Neuronal stem cell (in vitro differentiated cells): Measurements from ENCODE around the gene NFKBIZ. TPM values are rescaled to one million over a fixed set of nuclear protein-coding genes. Genes with fewer than 3 reads are reported as not detected.

Experiments
- DNase-seq: peaks from one replicate; pipeline ENCODE4 v3.0.0-alpha.2; 2013; ENCODE audit warnings: low spot score
- H2AFZ ChIP-seq: one replicate; pipeline ENCODE4 v1.6.1; 2013; ENCODE audit warnings: mild to moderate bottlenecking, low read length, inconsistent platforms
- H2AK5ac ChIP-seq: 2 replicates; pipeline ENCODE4 v1.6.1; 2013; ENCODE audit warnings: low read depth, mild to moderate bottlenecking, inconsistent platforms, low read length, moderate library complexity, mixed read lengths
- H2BK120ac ChIP-seq: 2 replicates; pipeline ENCODE4 v1.6.1; 2013; ENCODE audit warnings: low read depth, mild to moderate bottlenecking, inconsistent platforms, low read length, moderate library complexity, mixed read lengths
- H2BK12ac ChIP-seq: one replicate; pipeline ENCODE4 v1.6.1; 2013; ENCODE audit warnings: low read length, inconsistent platforms
- H2BK15ac ChIP-seq: 2 replicates; pipeline ENCODE4 v1.6.1; 2013; ENCODE audit warnings: mild to moderate bottlenecking, low read length, inconsistent platforms, mixed read lengths
- H2BK5ac ChIP-seq: one replicate; pipeline ENCODE4 v1.6.1; 2013; ENCODE audit warnings: inconsistent platforms, mild to moderate bottlenecking, low read length, moderate library complexity
- H3K14ac ChIP-seq: one replicate; pipeline ENCODE4 v1.6.1; 2013; ENCODE audit warnings: low read length, inconsistent platforms
- H3K18ac ChIP-seq: 2 replicates; pipeline ENCODE4 v1.6.1; 2013; ENCODE audit warnings: low read length, inconsistent platforms
- H3K23ac ChIP-seq: 2 replicates; pipeline ENCODE4 v1.6.1; 2013; ENCODE audit warnings: low read depth, mild to moderate bottlenecking, mixed read lengths, low read length, inconsistent platforms; ENCODE audit not compliant: poor library complexity
- H3K27ac ChIP-seq: replicated peaks from 3 replicates; pipeline ENCODE4 v1.5.1; 2013; ENCODE audit warnings: low read length, inconsistent platforms
- H3K27me3 ChIP-seq, 3 experiments: 2 replicates each; pipeline ENCODE4 v1.6.1; 2013; ENCODE audit warnings: low read length in 3 of 3, mild to moderate bottlenecking in 2 of 3, inconsistent platforms in 1 of 3, low read depth in 1 of 3, mixed read lengths in 1 of 3, moderate library complexity in 1 of 3; ENCODE audit not compliant: control insufficient read depth in 3 of 3, insufficient read depth in 3 of 3
- H3K36me3 ChIP-seq, 2 donors: replicated peaks in 1 of 2; 2 replicates each; pipeline ENCODE4 v1.6.1; 2013; ENCODE audit warnings: low read length in 2 of 2; ENCODE audit not compliant: control insufficient read depth in 2 of 2, insufficient read depth in 2 of 2
- H3K4ac ChIP-seq: 2 replicates; pipeline ENCODE4 v1.6.1; 2013; ENCODE audit warnings: inconsistent platforms, mild to moderate bottlenecking, low read length, moderate library complexity
- H3K4me1 ChIP-seq, 2 donors: 1 replicate in 1 of 2; 2 replicates in 1 of 2; pipeline ENCODE4 v1.6.1; 2013; ENCODE audit warnings: low read length in 2 of 2, low read depth in 1 of 2; ENCODE audit not compliant: control insufficient read depth in 2 of 2, insufficient read depth in 1 of 2
- H3K4me2 ChIP-seq: one replicate; pipeline ENCODE4 v1.6.1; 2013; ENCODE audit warnings: mild to moderate bottlenecking, low read length, inconsistent platforms; ENCODE audit not compliant: insufficient read depth, poor library complexity, severe bottlenecking
- H3K4me3 ChIP-seq, 2 donors: 2 replicates each; pipeline ENCODE4 v1.5.1; 2013; ENCODE audit warnings: low read length in 2 of 2, mild to moderate bottlenecking in 2 of 2, inconsistent platforms in 1 of 2, moderate library complexity in 1 of 2
- H3K79me1 ChIP-seq: one replicate; pipeline ENCODE4 v1.6.1; 2013; ENCODE audit warnings: low read depth, mild to moderate bottlenecking, inconsistent platforms, low read length, moderate library complexity
- H3K9ac ChIP-seq: one replicate; pipeline ENCODE4 v1.6.1; 2013; ENCODE audit warnings: mild to moderate bottlenecking, low read depth, low read length, inconsistent platforms; ENCODE audit not compliant: poor library complexity
- H3K9me3 ChIP-seq, 2 donors: replicated peaks in 1 of 2; 2 replicates each; pipeline versions ENCODE3 to v1.6.1; 2013; ENCODE audit warnings: low read length in 2 of 2, mild to moderate bottlenecking in 2 of 2, inconsistent platforms in 1 of 2, low read depth in 1 of 2, mixed read lengths in 1 of 2, moderate library complexity in 1 of 2; ENCODE audit not compliant: control insufficient read depth in 2 of 2, insufficient read depth in 1 of 2
- H4K8ac ChIP-seq: one replicate; pipeline ENCODE4 v1.6.1; 2013; ENCODE audit warnings: low read depth, mild to moderate bottlenecking, inconsistent platforms, low read length, moderate library complexity
- H4K91ac ChIP-seq: one replicate; pipeline ENCODE4 v1.6.1; 2013; ENCODE audit warnings: low read length, low read depth, mild to moderate bottlenecking, inconsistent platforms; ENCODE audit not compliant: poor library complexity
- WGBS, 2 donors: extraction: QIAGEN DNeasy Blood & Tissue Kit; methylation state at CpG; one replicate each; pipeline ENCODE4 v1.1.7; 2013; ENCODE audit warnings: missing lambda C conversion rate in 2 of 2, mixed read lengths in 1 of 2; ENCODE audit not compliant: insufficient read length in 2 of 2, insufficient replicate concordance in 1 of 2; ENCODE audit errors: extremely low coverage in 2 of 2; 5-methylcytosine and 5-hydroxymethylcytosine counted together
- polyA plus RNA-seq, 2 experiments: library from polyadenylated mRNA; stranded (reverse); fragments of 200-250 nt; gene quantifications; one replicate each; pipeline ENCODE4 v1.2.3, GENCODE V29; 2013

The NFKBIZ gene
- 5.5 TPM for polyA plus RNA-seq (2013, experiment 1 of 2)
- polyA plus RNA-seq (2013, experiment 2 of 2) = 6.6 TPM

GRCh38 chr3:101848754-101849713 is at the start of gene NFKBIZ:
TSS of gene NFKBIZ (plus strand) at chr3:101849514. CDS start at chr3:101849629, 115 bp downstream.
- peak within 1 kb of the TSS; percentile 41 for H2BK12ac ChIP-seq
- H3K9ac ChIP-seq = peak within 1 kb of the TSS; percentile 93
- H3K4ac ChIP-seq = peak within 1 kb of the TSS; percentile 37
- H2AFZ ChIP-seq = peak within 1 kb of the TSS; percentile 97
- H3K18ac ChIP-seq = peak within 1 kb of the TSS; percentile 95
- H3K79me1 ChIP-seq = peaks cover 7% of the 10 kb centered on the region
- no CpG with 5 or more reads among the region's 95 CpGs for WGBS, 2 donors
- H3K36me3 ChIP-seq = peaks cover 11 to 24% of the 10 kb centered on the region in 2 donors
- H4K8ac ChIP-seq = no peak within 1 kb of the TSS
- no peak within 1 kb of the TSS for H4K91ac ChIP-seq
- no peaks in the 10 kb centered on the region for H3K27me3 ChIP-seq
- peak within 1 kb of the TSS; percentile 56 for H3K14ac ChIP-seq
- no peak within 1 kb of the TSS for H2BK15ac ChIP-seq
- DNase-seq = peak; percentile 81
- H3K4me1 ChIP-seq = peaks cover 5 to 6% of the 10 kb centered on the region in 2 donors
- peak within 1 kb of the TSS; percentile 99 for H3K23ac ChIP-seq
- H3K27ac ChIP-seq = peak within 1 kb of the TSS; percentile 79
- H2BK120ac ChIP-seq = peak within 1 kb of the TSS; percentile 41
- no peaks in the 10 kb centered on the region for H3K9me3 ChIP-seq
- H3K4me2 ChIP-seq = peak within 1 kb of the TSS; percentile 67
- H3K4me3 ChIP-seq = peak within 1 kb of the TSS; percentile 65 to 99
- H2AK5ac ChIP-seq = no peak within 1 kb of the TSS
- H2BK5ac ChIP-seq = no peak within 1 kb of the TSS

- Histone ChIP-seq H3K9me3 (no peaks in the 10 kb centered on the region), H2BK5ac (no peak overlapping the region), H3K4me1 (no peaks in the 10 kb centered on the region), H2AFZ (no peak overlapping the region), H4K8ac (no peak overlapping the region), H3K4me2 (no peak overlapping the region), H4K91ac (no peak overlapping the region), H3K18ac (no peak overlapping the region), H3K36me3 (peaks cover 9 to 26% of the 10 kb centered on the region in 2 donors), H3K23ac (no peak overlapping the region), H3K4me3 (no peak overlapping the region), H3K4ac (no peak overlapping the region), H2AK5ac (no peak overlapping the region), H2BK15ac (no peak overlapping the region), H3K79me1 (no peaks in the 10 kb centered on the region), H3K27ac (no peak overlapping the region), H2BK120ac (no peak overlapping the region), H3K9ac (no peak overlapping the region), H2BK12ac (no peak overlapping the region), H3K14ac (no peak overlapping the region), H3K27me3 (no peaks in the 10 kb centered on the region)
- DNase-seq = no peak
- WGBS, 2 donors = no CpG with 5 or more reads among the region's 4 CpGs
Measured at GRCh38 chr3:101801174-101801573, 48.1 kb upstream of the NFKBIZ start.

- no peak overlapping the region for H4K8ac ChIP-seq
- no CpG with 5 or more reads among the region's 2 CpGs for WGBS, 2 donors
- no peak for DNase-seq
- no peaks in the 10 kb centered on the region for H3K4me1 ChIP-seq
- no peak overlapping the region for H2BK5ac ChIP-seq
- H2BK120ac ChIP-seq = no peak overlapping the region
- H3K4me2 ChIP-seq = no peak overlapping the region
- no peak overlapping the region for H4K91ac ChIP-seq
- no peak overlapping the region for H3K4me3 ChIP-seq
- no peak overlapping the region for H2BK15ac ChIP-seq
- no peaks in the 10 kb centered on the region for H3K9me3 ChIP-seq
- H2AFZ ChIP-seq = no peak overlapping the region
- no peaks in the 10 kb centered on the region for H3K27me3 ChIP-seq
- no peak overlapping the region for H3K4ac ChIP-seq
- no peak overlapping the region for H3K14ac ChIP-seq
- H2BK12ac ChIP-seq = no peak overlapping the region
- no peaks in the 10 kb centered on the region for H3K79me1 ChIP-seq
- no peak overlapping the region for H3K23ac ChIP-seq
- no peak overlapping the region for H2AK5ac ChIP-seq
- no peak overlapping the region for H3K27ac ChIP-seq
- H3K36me3 ChIP-seq = peaks cover 9 to 29% of the 10 kb centered on the region in 2 donors
- H3K9ac ChIP-seq = no peak overlapping the region
- H3K18ac ChIP-seq = no peak overlapping the region
Measured at GRCh38 chr3:101802179-101802578, 47.1 kb upstream of the NFKBIZ start.

- no peak overlapping the region for H3K4me2 ChIP-seq
- peak; percentile 26 for DNase-seq
Measured at GRCh38 chr3:101803173-101803782, 46.0 kb upstream of the NFKBIZ start.

More at GRCh38 chr3:101803173-101803782, 46.0 kb upstream of the NFKBIZ start:
- Histone ChIP-seq H3K27me3 (no peaks in the 10 kb centered on the region), H3K14ac (no peak overlapping the region), H3K4ac (no peak overlapping the region), H4K8ac (no peak overlapping the region), H2BK120ac (no peak overlapping the region), H3K27ac (no peak overlapping the region), H3K4me1 (no peaks in the 10 kb centered on the region), H3K79me1 (no peaks in the 10 kb centered on the region), H3K4me3 (no peak overlapping the region), H2BK12ac (no peak overlapping the region), H2BK5ac (no peak overlapping the region), H3K9me3 (no peaks in the 10 kb centered on the region), H2AFZ (no peak overlapping the region), H2BK15ac (no peak overlapping the region), H3K36me3 (peaks cover 9 to 29% of the 10 kb centered on the region in 2 donors), H2AK5ac (no peak overlapping the region), H4K91ac (no peak overlapping the region), H3K23ac (no peak overlapping the region), H3K18ac (no peak overlapping the region), H3K9ac (no peak overlapping the region)
- WGBS, 2 donors = no CpG with 5 or more reads among the region's 9 CpGs
